B cell (primary cell): Measurements from ENCODE around the gene WNT9B. TPM values are rescaled to one million over a fixed set of nuclear protein-coding genes. Genes with fewer than 3 reads are reported as not detected.

ENCODE experiments used
- ATAC-seq: fragments of 200-7000 bp; cut with Tn5 transposase; one replicate; pipeline ENCODE4 v1.10.0; 2021; ENCODE audit warnings: low read depth, mild to moderate bottlenecking, moderate number of reproducible peaks, moderate library complexity
- CTCF ChIA-PET: fragments of 350-600 bp; sonication (Branson Sonifier 250); formaldehyde crosslinking; loops from one replicate; lab custom pipeline; 2021; ENCODE audit warnings: antibody characterized with exemption, inconsistent platforms; lab: Charles Lee
- POLR2A ChIA-PET: fragments of 350-600 bp; sonication (Branson Sonifier 250); formaldehyde crosslinking; loops from one replicate; lab custom pipeline; 2021; ENCODE audit warnings: antibody characterized with exemption; lab: Charles Lee
- DNase-seq: peaks from one replicate; pipeline ENCODE4 v3.0.0; 2013
- H2AFZ ChIP-seq: 2 replicates; pipeline ENCODE4 v1.6.1; 2012; ENCODE audit warnings: mild to moderate bottlenecking, low read depth, low read length; ENCODE audit not compliant: insufficient read depth, poor library complexity, severe bottlenecking
- H3K27ac ChIP-seq, 2 donors: 1 replicate in 1 of 2; 2 replicates in 1 of 2; pipeline ENCODE4 v1.5.1; 2012 to 2013; ENCODE audit warnings: low read length in 2 of 2, mild to moderate bottlenecking in 2 of 2, moderate library complexity in 1 of 2
- H3K27me3 ChIP-seq, 4 experiments: fragments of 200-600 bp in 1 of 4; sonication (generic) in 1 of 4; replicated peaks in 1 of 4; 1 replicate in 2 of 4; 2 replicates in 2 of 4; pipeline versions ENCODE4 v1.6.1 to v1.7.0; 2013 to 2016; ENCODE audit warnings: low read length in 3 of 4, mild to moderate bottlenecking in 2 of 4, mixed read lengths in 1 of 4, moderate library complexity in 1 of 4; ENCODE audit not compliant: insufficient read depth in 4 of 4, control insufficient read depth in 3 of 4; ENCODE audit errors: control extremely low read depth in 1 of 4
- H3K36me3 ChIP-seq, 2 experiments: replicated peaks in 1 of 2; 1 replicate in 1 of 2; 2 replicates in 1 of 2; pipeline versions ENCODE4 v1.6.1 to v1.7.1; 2013; ENCODE audit warnings: low read length in 1 of 2; ENCODE audit not compliant: insufficient read depth in 2 of 2, control insufficient read depth in 1 of 2; ENCODE audit errors: control extremely low read depth in 1 of 2, extremely low read depth in 1 of 2
- H3K4me1 ChIP-seq, 2 donors: fragments of 200-600 bp in 1 of 2; sonication (generic) in 1 of 2; 1 replicate in 1 of 2; 2 replicates in 1 of 2; pipeline versions ENCODE4 v1.5.1 to v1.6.1; 2013 to 2017; ENCODE audit warnings: low read length in 2 of 2; ENCODE audit not compliant: control insufficient read depth in 2 of 2, insufficient read depth in 2 of 2
- H3K4me2 ChIP-seq: replicated peaks from 2 replicates; pipeline ENCODE3; 2012; ENCODE audit warnings: mild to moderate bottlenecking, low read depth, low read length; ENCODE audit not compliant: poor library complexity, severe bottlenecking
- H3K4me3 ChIP-seq, 5 experiments: fragments of 200-600 bp in 1 of 5; sonication (generic) in 1 of 5; 1 replicate in 3 of 5; 2 replicates in 2 of 5; pipeline versions ENCODE4 v1.5.1 to v1.7.0; 2011 to 2016; ENCODE audit warnings: low read length in 4 of 5, mild to moderate bottlenecking in 4 of 5, low read depth in 2 of 5, control low read depth in 1 of 5, moderate library complexity in 1 of 5; ENCODE audit not compliant: insufficient read depth in 1 of 5; ENCODE audit errors: control extremely low read depth in 1 of 5, extremely low read depth in 1 of 5
- H3K79me2 ChIP-seq: fragments of 200-600 bp; sonication (generic); one replicate; pipeline ENCODE4 v1.6.0; 2016; ENCODE audit warnings: low read length; ENCODE audit not compliant: control insufficient read depth, insufficient read depth
- H3K9ac ChIP-seq: fragments of 200-600 bp; sonication (generic); 2 replicates; pipeline ENCODE4 v1.6.1; 2017; ENCODE audit warnings: mild to moderate bottlenecking, low read length, moderate library complexity
- H3K9me3 ChIP-seq, 3 donors: one replicate each; pipeline versions ENCODE4 v1.6.1 to v1.7.1; 2013; ENCODE audit warnings: low read length in 2 of 3; ENCODE audit not compliant: control insufficient read depth in 2 of 3, insufficient read depth in 1 of 3; ENCODE audit errors: control extremely low read depth in 1 of 3
- H4K20me1 ChIP-seq: 2 replicates; pipeline ENCODE4 v1.6.0; 2012; ENCODE audit warnings: mild to moderate bottlenecking, low read length; ENCODE audit not compliant: insufficient read depth, control insufficient read depth, poor library complexity, severe bottlenecking
- H3K27ac Mint-ChIP-seq: one replicate; pipeline ENCODE4 v1.8.0; 2021; ENCODE audit warnings: mixed read lengths
- H3K27me3 Mint-ChIP-seq: one replicate; pipeline ENCODE4 v1.8.0; 2021; ENCODE audit warnings: mixed read lengths
- H3K4me1 Mint-ChIP-seq: one replicate; pipeline ENCODE4 v1.8.0; 2021; ENCODE audit warnings: mixed read lengths
- H3K4me3 Mint-ChIP-seq: one replicate; pipeline ENCODE4 v1.8.0; 2021; ENCODE audit warnings: mixed read lengths
- H3K9me3 Mint-ChIP-seq: one replicate; pipeline ENCODE4 v1.8.0; 2022; ENCODE audit warnings: mixed read lengths; ENCODE audit not compliant: insufficient read depth
- CTCF ChIP-seq: fragments of 200-600 bp; IDR thresholded peaks from one replicate; pipeline ENCODE4 v1.8.0; 2022; ENCODE audit warnings: antibody characterized with exemption, mild to moderate bottlenecking
- EZH2 ChIP-seq: IDR thresholded peaks from 2 replicates; pipeline ENCODE4 v1.6.1; 2012; ENCODE audit warnings: borderline replicate concordance, low read depth, mild to moderate bottlenecking, moderate library complexity, low read length; ENCODE audit not compliant: insufficient read depth, poor library complexity, severe bottlenecking
- WGBS: methylation state at CpG from one replicate; pipeline ENCODE4 v1.1.5; 2013; ENCODE audit warnings: missing lambda C conversion rate; ENCODE audit not compliant: insufficient coverage; 5-methylcytosine and 5-hydroxymethylcytosine counted together
- intact Hi-C: fragments of 100-400 bp; cut with micrococcal nuclease; formaldehyde crosslinking; loops from one replicate; pipeline ENCODE4 v1.10.0; 2022
- polyA plus RNA-seq: library from polyadenylated mRNA; depleted of rRNA; stranded (reverse); fragments of >200 nt; gene quantifications from 2 replicates; pipeline ENCODE4 v1.2.3, GENCODE V29; 2012
- total RNA-seq, 2 donors: library from RNA; stranded (reverse); fragments of 120-200 nt in 1 of 2; gene quantifications; 1 replicate in 1 of 2; 2 replicates in 1 of 2; pipeline versions ENCODE4 v1.2.3 to v1.2.4, GENCODE V29; 2013 to 2022

WNT9B gene
- total and polyA plus RNA-seq, 2 donors (not counting 1 experiment from before 2014, with no cell fraction given): not detected

DNA sequence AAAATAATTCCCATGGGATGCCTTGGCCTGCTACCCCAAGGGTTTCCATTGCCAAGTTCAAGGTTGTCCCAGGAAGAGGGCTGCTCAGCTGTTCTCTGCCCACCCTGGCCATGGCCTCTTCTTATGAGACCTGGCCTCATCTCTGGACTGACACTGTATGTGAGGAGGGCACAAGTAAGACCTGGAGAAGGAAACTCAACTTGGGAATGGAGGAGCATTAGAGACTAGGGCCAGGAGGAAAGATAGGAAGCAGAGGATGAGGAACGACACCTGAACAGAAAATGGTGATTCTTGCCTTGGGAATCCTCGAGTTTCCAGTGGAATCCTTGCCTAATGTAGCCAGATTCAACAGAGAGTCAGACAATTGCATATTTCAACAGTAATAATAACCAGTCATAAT, 47.0 kb downstream of the WNT9B start:
- ATAC-seq: no peak
- Histone ChIP-seq H2AFZ (no peak overlapping the region), H3K27me3 (peaks cover 0 to 12% (median 4%) of the 10 kb centered on the region in 4 experiments), H3K4me2 (no peak overlapping the region), H3K9me3 (peaks cover 0 to 5% (median 4%) of the 10 kb centered on the region in 3 donors), H3K27ac (no peak overlapping the region), H4K20me1 (no peaks in the 10 kb centered on the region), H3K79me2 (no peaks in the 10 kb centered on the region), H3K4me3 (no peak overlapping the region), H3K9ac (no peak overlapping the region), H3K4me1 (no peaks in the 10 kb centered on the region), H3K36me3 (no peaks in the 10 kb centered on the region)
- no peak overlapping the region for H3K27ac Mint-ChIP-seq
- peaks cover 37% of the 10 kb centered on the region for H3K27me3 Mint-ChIP-seq
- H3K4me3 Mint-ChIP-seq: no peak overlapping the region
- 60% methylated on average over 2 of the region's 2 CpGs for WGBS
- TF ChIP-seq EZH2 (no peak), CTCF (no peak)
- intact Hi-C loops: no loop called here
- no peaks in the 10 kb centered on the region for H3K9me3 Mint-ChIP-seq
- ChIA-PET POLR2A (no interaction called here), CTCF (no interaction called here)
- no peak for DNase-seq
- H3K4me1 Mint-ChIP-seq: no peaks in the 10 kb centered on the region

- H4K20me1 ChIP-seq: no peaks in the 10 kb centered on the region
- Mint-ChIP-seq H3K27ac (no peak overlapping the region), H3K9me3 (no peaks in the 10 kb centered on the region), H3K27me3 (peaks cover 36% of the 10 kb centered on the region), H3K4me3 (no peak overlapping the region), H3K4me1 (no peaks in the 10 kb centered on the region)
- CTCF ChIA-PET: no interaction called here
- no peak overlapping the region for H2AFZ ChIP-seq
- no peaks in the 10 kb centered on the region for H3K4me1 ChIP-seq
- no peak overlapping the region for H3K27ac ChIP-seq
- intact Hi-C loops: no loop called here
- no peak overlapping the region for H3K4me3 ChIP-seq
- POLR2A ChIA-PET: no interaction called here
- DNase-seq: no peak
- peaks cover 0 to 5% (median 4%) of the 10 kb centered on the region in 3 donors for H3K9me3 ChIP-seq
- no peaks in the 10 kb centered on the region for H3K36me3 ChIP-seq
- TF ChIP-seq CTCF (no peak), EZH2 (no peak)
- H3K9ac ChIP-seq: no peak overlapping the region
- WGBS: no CpG with 5 or more reads among the region's 5 CpGs
- H3K79me2 ChIP-seq: no peaks in the 10 kb centered on the region
- no peak overlapping the region for H3K4me2 ChIP-seq
- ATAC-seq: no peak
- H3K27me3 ChIP-seq: peaks cover 0 to 11% (median 2%) of the 10 kb centered on the region in 4 experiments
Measured at GRCh38 chr17:46898860-46899259, 47.5 kb downstream of the WNT9B start.
